ENCODE measurements around the gene DNAL4. TPM values are rescaled to one million over a fixed set of nuclear protein-coding genes. Genes with fewer than 3 reads are reported as not detected.

The DNAL4 gene
- total RNA-seq, 1 donor from 2014 or later: 7.6 TPM

DNA sequence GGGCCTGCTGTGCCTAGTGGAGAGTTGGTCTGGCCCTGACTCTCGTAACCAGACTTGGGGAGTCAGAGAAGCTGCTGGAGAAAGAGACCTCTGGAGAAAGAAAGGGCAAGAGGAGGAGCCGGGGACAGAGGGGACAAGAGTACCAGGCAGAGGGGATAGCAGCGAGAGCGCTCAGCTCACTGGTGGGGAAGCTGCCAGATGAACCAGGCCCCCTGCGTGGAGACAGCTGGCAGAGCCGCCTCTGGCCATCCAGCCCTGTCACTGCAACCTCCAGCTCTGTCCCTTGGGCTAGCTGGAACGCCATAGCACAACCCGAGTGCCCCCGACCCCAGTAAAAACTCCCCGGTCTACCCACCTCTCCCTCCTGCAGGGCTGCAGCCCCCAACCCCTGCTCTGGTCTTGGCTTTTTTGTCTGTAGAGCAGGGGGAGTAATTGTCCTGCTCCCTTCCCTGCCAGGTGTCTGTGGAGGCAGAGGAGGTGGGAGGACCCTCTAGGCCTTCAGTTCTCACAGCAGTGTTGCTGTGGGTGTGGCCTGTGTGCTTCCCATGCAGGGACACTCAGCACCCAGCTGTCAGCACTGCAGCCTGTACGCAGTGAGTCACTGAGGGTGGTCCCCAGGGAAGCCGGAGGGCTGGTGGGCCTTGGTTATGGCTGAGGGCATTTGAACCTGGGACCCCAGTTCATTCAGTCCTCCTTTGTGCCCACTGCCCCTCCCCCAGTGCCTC, 33.3 kb downstream of the DNAL4 start:
- intact Hi-C loops (cut with micrococcal nuclease): no loop called here

GRCh38 chr22:38759005-38759404, 34.9 kb downstream of the DNAL4 start:
- intact Hi-C loops (cut with micrococcal nuclease): loop anchor here (5.0 to 10.0 kb wide), 3 partner anchors 83 to 196 kb away; partner anchors contain the start of genes APOBEC3A, DMC1 and NPTXR

DNA sequence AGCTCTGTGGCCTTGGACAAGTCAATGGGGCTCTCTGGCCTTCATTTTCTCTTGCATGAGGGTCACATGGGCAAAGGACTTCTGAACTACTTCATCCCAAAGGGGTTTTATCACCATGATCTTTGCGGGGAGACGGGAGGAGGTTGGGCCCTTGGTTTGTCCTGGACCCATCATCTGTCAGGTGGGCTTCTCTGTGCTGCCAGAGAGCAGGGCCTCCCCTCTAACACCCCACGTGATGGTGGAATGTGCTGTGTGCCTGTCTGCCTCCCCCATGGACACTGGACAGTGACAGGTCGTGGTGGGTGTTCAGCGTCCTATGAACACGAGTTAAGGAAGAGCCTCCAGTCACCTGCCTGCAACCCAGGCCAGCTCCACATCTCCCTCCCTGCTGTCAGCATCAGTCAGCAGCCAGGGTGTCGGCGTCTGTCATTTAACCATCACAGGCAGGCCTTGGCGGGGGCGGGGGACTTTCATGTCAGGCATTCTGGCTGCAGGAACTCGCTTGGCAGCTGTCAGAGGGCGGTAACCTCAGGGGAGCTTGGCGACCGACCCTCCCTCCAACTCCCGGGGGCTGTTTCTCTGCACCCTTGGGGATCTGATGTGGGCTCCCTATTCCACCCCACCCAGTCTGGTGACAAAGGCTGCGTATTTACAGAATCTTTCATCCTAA, 35.5 kb downstream of the DNAL4 start:
- intact Hi-C loops (cut with micrococcal nuclease): loop anchor here (5.0 to 10.0 kb wide), 3 partner anchors 84 to 196 kb away; partner anchors contain the start of genes APOBEC3A, DMC1 and NPTXR

- intact Hi-C loops (cut with micrococcal nuclease): loop anchor here (2.0 to 10.0 kb wide), 6 partner anchors 85 to 805 kb away; partner anchors contain the start of genes APOBEC3A, C22orf23, CBY1 and DMC1
These were observed 36.5 kb downstream of the DNAL4 start for GRCh38 chr22:38757464-38757757.

DNA sequence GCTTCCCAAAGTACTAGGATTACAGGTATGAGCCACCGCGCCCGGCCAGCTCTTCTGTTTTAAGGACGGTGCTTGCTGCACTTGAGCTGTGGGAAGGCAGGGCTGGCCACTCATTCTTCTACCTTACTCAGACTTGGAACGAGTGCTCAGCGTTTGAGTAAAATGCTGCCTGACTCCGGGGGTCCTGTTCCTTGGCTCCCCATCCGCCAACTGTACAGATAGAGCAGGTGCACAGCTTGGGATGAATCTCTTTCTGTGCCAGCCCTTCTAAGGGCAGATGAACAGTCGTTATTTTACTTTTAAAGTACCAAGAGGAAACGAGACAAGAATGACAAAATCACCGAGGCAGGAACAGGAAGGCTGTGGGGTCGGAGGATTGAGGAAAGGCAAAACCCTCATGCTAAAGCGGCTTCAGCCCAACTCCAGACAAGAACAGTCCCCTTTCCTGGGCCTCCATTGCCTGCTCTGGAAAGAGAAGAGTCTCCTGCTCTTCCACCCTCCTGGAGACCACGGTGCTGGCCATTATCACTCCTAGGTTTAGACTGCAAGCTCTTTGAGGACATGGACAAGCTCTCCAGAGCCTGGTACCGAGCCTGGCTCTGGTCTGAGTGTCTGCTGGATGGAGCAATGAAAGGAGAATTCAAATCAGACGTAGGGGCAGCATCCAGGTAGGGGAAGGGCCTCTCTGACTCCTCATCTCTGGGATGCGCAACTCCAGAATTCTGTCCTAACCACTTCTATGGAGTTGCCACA, 37.1 kb downstream of the DNAL4 start:
- intact Hi-C loops (cut with micrococcal nuclease): loop anchor here (1.0 to 10.0 kb wide), 9 partner anchors 37 to 804 kb away; partner anchors contain the start of genes APOBEC3A, C22orf23, CBY1 and DDX17

DNA sequence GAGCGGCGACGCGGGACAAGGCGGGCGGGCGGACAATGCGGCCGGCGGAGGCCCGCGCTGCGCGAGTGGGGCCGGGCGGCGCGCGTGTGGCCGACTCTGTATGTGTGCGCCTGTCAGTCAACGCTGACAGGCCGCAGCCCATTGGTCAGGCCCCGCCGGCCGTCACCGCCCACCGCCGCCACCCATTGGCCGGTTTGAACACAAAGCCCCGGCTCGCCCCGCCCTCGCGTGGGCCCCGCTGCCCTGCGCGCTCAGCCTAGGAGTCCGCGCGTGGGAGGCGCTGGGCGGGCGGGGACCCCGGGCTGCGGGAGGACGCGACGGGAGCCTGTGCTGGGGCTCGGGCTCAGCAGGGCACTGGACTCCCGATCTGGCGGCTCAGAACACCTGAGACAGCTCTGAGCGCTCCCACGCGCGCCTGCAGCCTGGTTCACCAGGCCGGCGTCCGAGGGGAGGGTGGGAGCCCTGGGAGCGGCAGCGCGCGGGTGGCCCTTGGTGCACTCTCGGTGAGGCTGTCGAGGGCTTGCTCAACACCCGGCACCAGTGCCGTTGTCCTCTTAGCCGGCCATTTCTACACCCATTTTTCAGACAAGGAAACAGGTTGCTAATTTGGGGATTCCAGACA, 37.9 kb downstream of the DNAL4 start, which contains the start of gene SUN2:
Gene SUN2, minus strand, starts transcription at position 88 of the 622 bp plus-strand sequence. CDS start 3,370 bp downstream, outside the sequence.
- intact Hi-C loops (cut with micrococcal nuclease): loop anchor here (1.0 to 10.0 kb wide), 10 partner anchors 38 to 803 kb away; partner anchors contain the start of genes APOBEC3A, C22orf23, CBX7 and CBY1

GRCh38 chr22:38755155-38755910, 38.6 kb downstream of the DNAL4 start:
- intact Hi-C loops (cut with micrococcal nuclease): loop anchor here (1.0 to 10.0 kb wide), 4 partner anchors 87 to 397 kb away; partner anchors contain the start of genes APOBEC3A, CBX7, DMC1 and NPTXR

- intact Hi-C loops (cut with micrococcal nuclease): loop anchor here (1.0 to 10.0 kb wide), 6 partner anchors 88 to 398 kb away; partner anchors contain the start of genes APOBEC3A, CBX6, CBX7 and DMC1
These were observed 39.2 kb downstream of the DNAL4 start for GRCh38 chr22:38754751-38755154.

- intact Hi-C loops (cut with micrococcal nuclease): loop anchor here (1.0 to 10.0 kb wide), 3 partner anchors 118 to 233 kb away; partner anchors contain the start of genes APOBEC3A and CBX6
These were observed 39.8 kb downstream of the DNAL4 start for GRCh38 chr22:38753948-38754750.

DNA sequence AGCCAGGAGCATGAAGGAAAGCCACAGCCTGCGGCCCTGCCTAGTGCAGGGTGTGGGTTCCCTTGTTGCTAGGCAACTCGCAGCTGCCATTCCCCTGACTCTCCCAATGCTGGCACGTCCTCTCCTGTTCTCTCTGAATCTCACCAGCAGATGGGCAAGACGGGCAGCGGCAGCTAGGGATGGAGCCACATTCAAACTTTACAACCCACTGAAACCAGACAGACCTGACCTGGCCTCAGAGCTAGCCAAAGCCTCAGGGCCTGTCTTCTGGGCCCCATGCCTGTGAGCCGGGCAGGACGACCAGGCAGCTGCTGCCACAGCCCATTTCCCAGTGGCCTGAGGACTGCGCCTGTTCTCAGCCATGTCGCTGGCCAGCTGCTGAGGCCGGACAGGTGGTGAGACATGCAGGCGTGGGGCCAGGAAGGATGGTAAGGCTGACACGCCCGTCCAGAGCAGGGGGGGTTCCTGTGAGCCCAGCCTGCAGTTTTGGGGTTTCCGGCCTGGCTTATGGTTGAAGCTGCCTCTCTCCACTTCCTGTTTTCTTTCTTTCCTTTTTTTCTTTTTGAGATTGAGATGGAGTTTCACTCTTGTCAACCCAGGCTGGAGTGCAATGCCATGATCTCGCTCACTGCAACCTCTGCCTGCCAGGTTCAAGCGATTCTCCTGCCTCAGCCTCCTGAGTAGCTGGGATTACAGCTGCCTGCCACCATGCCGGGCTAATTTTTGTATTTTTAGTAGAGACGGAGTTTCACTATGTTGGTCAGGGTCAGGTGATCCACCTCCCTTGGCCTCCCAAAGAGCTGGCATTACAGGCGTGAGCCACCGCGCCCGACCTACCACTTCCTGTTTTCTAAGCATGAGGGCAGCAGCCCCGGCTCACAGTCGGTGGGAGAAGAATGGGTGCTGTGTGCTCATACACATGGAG, 42.3 kb downstream of the DNAL4 start:
- intact Hi-C loops (cut with micrococcal nuclease): loop anchor here (1.0 to 10.0 kb wide), 4 partner anchors 17 to 236 kb away; partner anchors contain the start of genes APOBEC3A and GTPBP1

GRCh38 chr22:38751066-38751421, 42.9 kb downstream of the DNAL4 start:
- intact Hi-C loops (cut with micrococcal nuclease): loop anchor here (1.0 to 10.0 kb wide), 4 partner anchors 16 to 236 kb away; partner anchors contain the start of genes APOBEC3A and GTPBP1

- intact Hi-C loops (cut with micrococcal nuclease): loop anchor here (1.0 to 10.0 kb wide), 4 partner anchors 16 to 237 kb away; partner anchors contain the start of genes APOBEC3A and GTPBP1
These were observed 43.3 kb downstream of the DNAL4 start for GRCh38 chr22:38750638-38751037.

DNA sequence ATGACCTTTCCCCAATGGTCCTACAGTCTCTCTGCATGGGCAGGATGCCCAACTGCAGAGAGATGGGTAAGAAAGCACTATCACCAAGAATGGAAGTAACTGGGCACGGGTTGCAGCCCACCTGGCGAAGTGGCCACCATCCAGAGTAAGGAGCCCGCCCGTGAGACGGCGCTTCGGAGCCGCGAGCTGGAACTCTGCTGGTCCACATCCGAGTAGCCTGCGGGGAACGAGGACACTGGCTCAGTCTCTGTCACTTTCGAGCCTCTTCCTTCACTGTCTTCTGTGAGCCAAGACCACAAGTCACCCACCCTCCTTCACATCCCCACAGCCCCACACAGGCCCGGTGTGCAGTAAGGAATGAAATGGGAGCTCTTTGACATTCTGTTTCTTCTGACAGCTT, 43.8 kb downstream of the DNAL4 start:
- intact Hi-C loops (cut with micrococcal nuclease): loop anchor here (2.0 to 10.0 kb wide), 3 partner anchors 15 to 237 kb away; partner anchors contain the start of gene APOBEC3A

GRCh38 chr22:38748487-38749136, 45.3 kb downstream of the DNAL4 start:
- intact Hi-C loops (cut with micrococcal nuclease): no loop called here

- intact Hi-C loops (cut with micrococcal nuclease): no loop called here
These were observed 48.1 kb downstream of the DNAL4 start for GRCh38 chr22:38745676-38746460.

- intact Hi-C loops (cut with micrococcal nuclease): no loop called here
These were observed 49.0 kb downstream of the DNAL4 start for GRCh38 chr22:38744981-38745380.
